GM19099 (cell line): ENCODE results near the gene COL13A1.

ENCODE experiments used
- POLR2A ChIP-seq: IDR thresholded peaks from 3 replicates; pipeline ENCODE4 v1.6.1; 2011; ENCODE audit warnings: low read depth; ENCODE audit not compliant: insufficient read length; ENCODE audit errors: extremely low read depth

COL13A1 gene

GRCh38 chr10:69974551-69975155 is 172.9 kb downstream of the COL13A1 start:
- TF ChIP-seq POLR2A, result no peak

- TF ChIP-seq POLR2A, result no peak
These were observed 175.3 kb downstream of the COL13A1 start for GRCh38 chr10:69976795-69977546.

DNA sequence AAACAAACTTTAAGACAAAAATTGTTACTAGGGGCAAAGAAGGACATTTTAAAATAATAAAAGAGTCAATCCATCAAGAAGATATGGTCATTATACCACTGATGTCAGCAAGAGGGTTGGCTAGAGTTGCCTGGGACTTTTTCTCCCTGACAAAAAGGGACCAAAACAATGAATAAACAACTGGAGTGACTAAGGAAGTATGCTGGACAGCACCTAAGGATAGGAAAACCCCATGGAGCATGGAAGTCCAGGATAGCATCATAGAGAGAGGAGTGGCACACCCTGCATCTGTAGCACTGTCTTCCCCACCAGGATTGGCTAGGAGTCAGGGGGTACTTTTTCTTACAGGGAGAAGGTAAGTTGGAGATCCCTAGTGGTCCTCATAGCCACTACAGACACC is 177.5 kb downstream of the COL13A1 start:
- TF ChIP-seq POLR2A, result no peak

GRCh38 chr10:69980672-69981071 is 179.0 kb downstream of the COL13A1 start:
- no peak for TF ChIP-seq POLR2A

GRCh38 chr10:69988094-69988493 is 186.4 kb downstream of the COL13A1 start:
- TF ChIP-seq POLR2A, result no peak

- TF ChIP-seq POLR2A, result no peak
These were observed 189.4 kb downstream of the COL13A1 start for GRCh38 chr10:69991151-69991550.

DNA sequence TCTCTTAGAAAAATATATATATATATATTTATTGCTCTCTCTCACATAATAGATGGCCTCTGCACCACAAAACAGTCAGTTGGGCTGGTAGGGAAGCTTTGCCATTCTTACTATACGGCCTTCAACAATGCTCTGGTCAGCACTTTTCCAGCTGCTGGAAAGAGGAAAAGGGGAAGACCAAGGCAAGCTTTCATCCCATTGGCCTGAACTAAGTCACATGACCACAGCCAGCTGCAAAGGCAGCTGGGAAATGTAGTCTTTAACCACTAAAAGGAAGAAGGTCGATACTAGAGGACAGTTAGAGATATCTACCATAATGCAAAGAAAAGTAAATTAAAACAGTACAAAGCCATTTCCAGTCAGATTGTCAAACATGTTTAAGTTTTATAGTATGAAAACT is 192.6 kb downstream of the COL13A1 start:
- TF ChIP-seq POLR2A, result no peak

DNA sequence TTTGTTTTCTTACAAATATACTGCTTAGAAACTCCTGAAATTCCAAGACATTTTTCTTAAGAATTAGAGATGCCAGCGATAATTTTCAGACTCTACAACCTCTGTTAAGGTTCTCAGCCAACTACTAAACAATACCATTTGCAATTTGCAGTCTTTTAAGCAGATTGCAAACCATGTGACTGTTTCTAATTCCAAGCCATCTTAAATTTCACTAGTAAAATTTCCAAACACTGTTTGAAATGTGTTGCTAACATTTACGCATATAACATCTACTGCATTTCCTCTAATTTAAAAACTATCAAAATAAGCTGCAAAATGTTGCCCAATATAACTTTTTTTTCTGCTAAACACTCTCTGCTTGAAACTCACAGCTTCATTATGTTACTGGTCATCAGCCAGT is 194.9 kb downstream of the COL13A1 start:
- TF ChIP-seq POLR2A, result no peak

DNA sequence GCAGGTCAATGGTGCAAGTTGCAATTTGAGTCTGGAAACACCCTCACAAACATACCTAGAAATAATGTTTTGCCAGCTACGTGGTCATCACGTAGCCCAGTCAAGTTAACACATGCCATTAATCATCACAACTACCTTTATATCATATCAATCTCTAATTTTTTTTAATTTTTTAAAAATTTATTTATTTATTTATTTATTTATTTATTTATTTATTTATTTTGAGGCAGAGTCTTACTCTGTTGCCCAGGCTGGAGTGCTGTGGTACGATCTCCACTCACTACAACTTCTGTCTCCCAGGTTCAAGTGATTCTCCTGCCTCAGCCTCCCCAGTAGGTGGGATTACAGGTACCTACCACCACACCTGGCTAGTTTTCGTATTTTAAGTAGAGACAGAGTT is 198.6 kb downstream of the COL13A1 start:
- TF ChIP-seq POLR2A, result no peak

- no peak for TF ChIP-seq POLR2A
These were observed 205.6 kb downstream of the COL13A1 start for GRCh38 chr10:70007116-70007820.
